OCI-M1 (cell line): Measurements from ENCODE around the gene TSEN2.
"Not testable (repeated sequence)": the region's sequence is repeated elsewhere in the genome, so short reads cannot be mapped to it uniquely, and the experiment has no call there.

Experiments used
- DNase-seq: peaks from one replicate; lab custom pipeline; 2025; lab: John Stamatoyannopoulos, UW

TSEN2 gene

DNA sequence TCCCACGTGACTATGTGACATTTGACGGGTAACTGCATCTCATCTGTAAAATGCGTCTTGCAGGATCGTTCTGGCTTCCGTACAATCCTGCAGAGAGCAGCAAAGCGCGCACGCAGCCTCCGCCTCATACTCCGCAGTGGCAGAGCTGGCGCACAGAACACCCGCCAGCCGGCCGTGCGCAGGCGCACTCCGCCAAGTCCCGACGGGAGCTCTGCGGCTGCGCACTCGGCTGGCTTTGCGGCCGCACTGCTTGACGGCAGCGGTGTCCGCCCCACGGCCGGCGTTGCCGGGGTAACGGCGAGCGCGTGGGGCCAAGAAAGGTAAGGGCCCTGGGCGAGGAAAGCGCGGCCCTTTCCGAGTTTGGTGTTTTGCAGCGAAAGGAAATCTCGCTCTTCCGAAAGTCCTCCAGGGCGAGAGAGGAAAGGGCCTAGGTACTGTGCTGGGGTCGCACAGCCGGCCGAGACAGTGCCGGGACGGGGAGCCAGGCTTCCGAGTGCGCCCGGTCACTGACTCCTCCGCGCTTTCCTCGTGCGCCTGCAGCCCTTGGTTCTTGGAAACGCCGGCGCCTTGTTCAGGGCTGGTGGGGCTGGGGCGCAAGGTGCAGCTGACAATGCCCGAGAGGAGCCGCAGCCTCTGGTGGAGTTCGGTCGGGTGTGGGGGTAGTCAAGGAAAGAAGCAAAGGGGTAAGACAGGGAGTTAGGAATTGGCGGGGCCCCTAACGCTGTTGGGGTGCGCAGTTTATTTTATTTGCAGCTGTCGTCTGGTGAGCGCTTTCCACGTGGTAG, at the start of gene TSEN2:
Gene TSEN2 (plus strand): TSS at position 283 of the 785 bp plus-strand sequence. CDS start 5,321 bp downstream, outside the sequence.
- peak; percentile 98 for DNase-seq

DNA sequence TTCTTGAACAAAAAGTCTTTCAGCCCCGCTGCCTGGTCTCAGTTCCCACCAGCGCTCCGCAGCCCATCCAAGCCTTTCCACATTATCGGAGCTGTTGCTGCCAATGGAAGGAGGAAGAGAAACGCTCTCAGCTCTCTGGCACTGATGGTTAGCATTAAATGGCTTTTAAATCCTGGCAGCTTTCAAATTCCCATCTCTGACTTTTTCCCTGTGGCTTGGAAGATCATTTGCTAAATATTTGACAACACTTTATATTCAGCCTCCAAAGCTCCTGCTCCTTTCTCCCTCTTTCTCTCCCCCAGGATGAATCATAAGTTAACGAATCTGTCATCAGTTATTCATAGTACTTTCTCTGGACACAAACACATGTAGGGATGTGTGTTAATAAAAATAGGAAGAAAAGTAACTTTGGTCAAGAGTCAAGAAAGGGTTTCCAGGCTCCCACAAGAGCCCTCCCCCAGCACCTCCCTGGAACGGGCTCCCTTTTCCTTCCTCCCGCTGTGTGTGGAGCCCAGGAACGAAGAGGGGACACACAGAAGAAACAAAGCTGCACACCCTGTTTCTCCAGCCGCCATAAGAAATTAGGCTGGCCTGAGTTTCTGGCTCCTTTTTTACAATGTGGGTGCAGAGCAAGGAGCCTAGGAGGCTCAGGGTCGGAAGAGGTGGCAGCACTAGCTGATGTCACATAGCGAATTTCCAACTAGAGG, 47.6 kb upstream of the TSEN2 start:
- no peak for DNase-seq

DNA sequence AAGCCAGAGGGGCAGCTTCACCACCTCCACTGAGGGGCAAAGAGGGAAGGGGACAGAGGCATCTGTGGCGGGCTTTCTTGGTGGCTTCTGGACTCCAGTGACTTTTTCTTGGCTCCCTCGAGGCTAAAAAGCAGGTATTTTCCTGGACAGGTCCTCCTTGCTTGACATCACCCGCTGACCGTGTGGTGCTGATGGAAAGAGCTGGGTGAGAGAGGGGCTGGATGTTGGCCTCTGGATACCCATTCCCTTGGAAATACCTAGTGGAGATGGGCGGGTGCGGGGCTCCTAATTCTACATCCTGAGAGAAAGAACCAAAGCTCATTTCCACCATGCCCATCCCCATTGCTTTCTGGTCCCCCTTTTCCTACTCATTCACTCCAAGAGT, 47.1 kb upstream of the TSEN2 start:
- DNase-seq = no peak

DNA sequence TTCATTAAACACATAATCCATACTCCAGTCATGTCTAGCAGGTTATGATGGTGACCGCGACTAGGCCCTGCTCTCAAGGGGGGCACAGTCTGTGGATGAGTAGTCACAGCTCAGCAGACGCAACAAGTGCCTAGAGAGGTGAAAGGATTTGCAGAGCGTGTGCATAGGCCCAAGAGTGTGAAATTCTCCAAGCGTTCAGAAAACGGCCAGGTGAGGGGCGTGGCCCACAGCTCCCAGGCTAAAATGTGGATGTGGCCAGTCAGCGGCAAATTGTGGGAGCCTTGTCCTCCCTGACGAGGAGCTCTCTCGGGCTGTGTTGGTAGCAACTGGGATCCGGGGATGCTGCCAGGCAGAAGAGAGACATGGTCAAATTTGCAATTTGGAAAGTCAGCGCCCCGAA, 46.4 kb upstream of the TSEN2 start:
- DNase-seq = no peak

DNA sequence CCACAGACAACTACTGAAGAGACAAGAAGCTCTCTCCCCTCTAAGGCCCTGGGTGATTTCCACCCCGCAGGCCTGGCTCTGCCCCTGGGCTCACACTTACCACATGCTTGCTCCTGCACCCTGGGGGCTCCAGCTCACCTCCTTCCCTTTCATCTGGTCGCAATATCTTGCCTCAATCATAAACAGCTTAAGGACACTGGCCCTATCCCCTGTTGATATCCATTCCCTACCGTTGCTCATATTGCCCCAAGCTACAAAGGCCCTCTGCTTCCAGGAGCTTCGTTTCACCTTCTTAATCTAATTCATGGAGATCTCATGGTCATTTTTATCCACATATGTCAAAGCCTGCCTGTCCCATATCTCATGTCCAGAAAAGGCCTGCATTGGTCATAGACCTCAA, 46.0 kb upstream of the TSEN2 start:
- DNase-seq = no peak

DNA sequence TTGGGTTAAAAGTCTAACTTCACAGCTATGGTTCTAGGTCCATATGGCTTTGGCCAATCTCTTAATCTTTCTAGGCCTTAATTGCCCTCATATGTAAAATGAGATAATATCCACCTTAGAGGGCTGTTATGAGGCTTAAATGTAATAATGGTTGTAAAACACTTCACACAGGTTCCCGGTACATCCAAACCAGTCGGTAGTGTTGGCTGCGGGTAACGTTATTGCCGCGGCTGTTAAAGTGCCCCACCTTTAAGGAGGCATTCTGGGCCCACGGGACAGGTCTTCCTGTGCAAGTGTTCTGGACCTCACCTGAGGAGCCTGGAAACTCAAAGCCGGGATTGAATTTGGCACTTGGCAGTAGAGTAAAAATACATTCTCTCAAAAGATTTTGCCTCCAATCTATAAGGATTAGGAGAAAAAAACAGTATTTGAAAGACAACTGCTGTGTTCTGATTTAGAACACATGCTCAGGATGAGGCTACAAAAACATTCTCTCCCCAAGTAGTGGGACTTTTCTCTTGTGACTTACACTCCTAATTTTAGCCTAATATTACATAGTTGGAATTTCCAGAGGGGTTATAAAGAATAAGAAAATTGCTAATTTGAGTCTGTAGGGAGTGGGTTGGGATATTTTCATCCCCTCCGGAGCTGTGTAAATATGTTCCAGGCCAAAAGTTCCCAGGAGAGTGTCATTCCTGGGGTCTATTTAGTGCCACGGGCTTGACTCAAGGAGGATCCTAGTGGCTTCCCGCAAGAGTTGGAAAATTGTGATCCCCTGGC, 44.9 kb upstream of the TSEN2 start:
- no peak for DNase-seq

DNA sequence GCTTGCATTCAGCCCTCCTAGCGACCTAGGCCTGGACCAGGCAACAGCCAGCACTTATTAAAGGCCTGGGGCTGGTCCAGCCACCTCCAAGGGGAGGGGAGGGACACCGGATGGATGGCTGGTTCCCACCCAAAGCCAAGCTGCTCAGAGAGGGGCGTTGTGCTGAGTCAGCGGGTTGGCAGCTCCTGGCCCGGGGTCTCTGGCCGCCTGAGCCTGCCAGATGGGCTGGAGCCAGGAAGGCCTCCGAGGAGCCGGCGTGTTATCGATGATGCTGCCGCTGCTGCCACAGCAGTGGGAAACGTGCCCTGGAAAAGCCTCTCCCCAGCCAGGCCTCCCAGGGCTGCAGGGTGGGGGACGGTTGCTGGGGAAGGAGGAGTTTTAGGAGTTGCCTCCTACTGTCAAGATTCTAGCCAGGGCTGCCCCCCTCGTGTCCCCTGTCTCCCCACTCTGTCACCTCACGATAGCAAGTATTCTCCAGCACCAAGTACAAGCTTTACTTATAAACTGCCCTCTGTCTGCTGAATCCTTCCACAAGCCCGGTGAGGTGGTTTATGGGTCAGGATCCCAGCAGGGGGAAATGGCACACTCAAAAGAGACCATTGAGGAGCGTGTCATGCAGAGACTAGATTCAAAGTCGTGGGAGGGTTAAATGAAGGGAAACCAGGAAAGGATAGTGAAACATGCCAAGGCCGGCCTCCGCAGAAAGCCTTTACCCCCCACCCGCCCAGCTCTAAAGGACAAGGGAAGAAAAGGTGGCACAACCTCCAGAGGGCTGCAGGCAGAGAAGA, 43.2 kb upstream of the TSEN2 start:
- no peak for DNase-seq

DNA sequence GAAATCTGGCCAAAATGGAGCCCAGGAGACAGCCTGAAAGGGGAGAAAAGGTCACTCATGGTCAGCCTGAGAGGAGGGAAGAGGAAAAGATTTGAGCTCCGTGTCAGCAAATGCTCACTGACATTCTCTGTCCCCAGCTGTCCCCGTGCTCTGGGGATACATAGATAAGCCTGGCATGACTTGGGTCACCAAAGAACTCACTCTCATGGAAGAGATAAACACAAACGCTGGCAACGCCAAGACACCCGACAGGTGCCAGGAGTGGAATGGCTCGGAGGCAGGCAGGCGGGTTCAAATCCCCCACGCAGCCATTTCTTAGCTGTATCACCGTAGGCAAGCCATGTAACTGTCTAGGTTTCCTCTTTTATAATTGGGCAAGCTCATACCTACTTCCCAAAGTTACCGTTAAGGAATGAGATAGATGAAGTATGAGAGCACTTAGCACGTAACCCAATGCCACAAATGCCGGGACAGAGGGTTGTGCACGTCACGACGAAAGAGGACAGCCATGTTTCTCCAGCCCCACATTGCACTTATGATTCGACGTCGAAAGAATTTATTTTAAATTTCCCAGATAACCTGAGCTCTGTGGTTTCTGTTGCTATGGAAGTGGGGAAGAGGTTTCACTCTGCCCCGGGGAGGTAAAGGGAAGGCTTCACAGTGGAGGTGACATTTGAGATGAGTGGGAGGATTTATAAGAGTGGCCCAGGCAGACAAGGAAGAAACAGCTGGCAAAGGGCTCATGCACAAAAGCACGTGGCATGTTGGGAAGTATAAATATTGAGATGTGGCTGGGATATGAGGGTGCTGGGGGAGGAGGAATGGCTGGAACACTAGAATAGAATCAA, 41.4 kb upstream of the TSEN2 start:
- DNase-seq = no peak

DNA sequence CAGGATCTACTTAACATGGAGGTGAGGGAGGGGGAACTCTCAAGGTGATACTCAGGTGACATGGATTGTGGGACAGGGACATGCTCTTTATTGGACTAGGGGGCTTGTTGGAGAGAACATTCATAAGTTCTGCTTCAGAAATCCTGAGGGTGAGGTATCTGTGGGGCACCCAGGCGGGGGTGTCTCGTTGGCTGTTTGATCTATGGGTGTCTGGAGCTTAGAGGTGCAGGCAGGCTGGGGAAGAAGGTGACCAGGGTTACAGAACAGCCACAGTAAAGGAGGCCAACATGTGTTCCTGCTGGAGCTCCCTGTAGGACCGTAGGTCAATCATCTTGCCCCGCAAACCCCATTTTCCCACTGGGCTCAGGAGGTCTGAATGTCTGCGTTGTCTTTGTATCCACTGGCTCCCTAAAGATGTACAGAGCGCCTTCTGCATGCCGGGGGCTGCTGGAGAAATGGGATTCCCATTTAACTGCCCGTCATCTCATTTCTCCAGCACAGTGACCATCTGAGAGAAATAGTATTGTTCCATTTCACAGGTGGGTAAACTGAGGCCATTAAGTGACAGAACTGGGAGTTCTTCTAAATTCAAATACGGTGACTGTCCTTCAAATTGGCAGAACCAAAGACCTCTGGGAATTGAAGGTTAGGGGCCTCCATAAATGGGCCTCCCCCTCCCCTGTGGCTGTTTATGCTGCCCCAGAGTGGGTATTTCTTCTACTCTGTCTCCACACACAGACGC, 40.3 kb upstream of the TSEN2 start:
- DNase-seq = no peak

DNA sequence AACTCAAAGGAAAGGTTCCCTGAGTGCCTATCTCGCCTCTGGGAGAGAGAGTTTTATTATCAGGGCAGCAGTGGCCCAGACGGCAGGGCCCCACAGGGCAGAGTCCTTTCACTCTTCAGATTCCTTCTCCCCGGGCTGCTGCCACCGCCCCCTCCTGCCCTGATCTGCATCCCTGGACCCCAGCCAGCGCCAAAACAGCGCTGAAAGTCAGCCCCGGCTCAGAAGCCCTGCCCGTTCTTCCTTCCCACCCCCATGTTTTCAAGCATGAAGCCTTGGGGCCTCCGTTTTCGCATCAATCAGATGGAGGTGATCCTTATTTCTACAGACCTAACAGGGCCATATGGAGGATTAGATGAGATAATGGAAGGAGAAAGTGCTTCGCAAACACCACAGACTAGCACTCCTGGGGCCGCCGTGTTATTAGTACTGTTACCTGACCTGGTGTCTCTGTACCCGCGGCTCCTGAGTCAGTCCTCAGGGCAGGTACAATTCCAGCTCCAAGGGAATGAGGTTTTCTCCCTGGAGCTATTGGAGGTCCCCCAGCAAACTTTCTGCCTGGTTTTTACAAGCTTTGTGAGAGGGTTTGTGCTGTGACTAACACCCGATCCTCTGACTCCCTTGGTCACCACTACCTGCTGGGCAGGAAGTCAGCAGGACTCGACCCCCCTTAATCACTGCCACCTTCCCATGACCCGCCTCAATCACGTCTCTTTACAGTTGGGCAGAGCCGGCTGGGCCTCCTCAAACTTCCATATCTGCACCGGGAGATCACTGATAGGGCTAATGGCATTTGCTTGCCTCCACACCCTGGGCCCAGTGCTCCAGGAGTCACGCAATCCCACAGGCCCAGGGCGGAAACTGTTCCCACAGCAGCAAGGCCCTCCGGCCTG, 39.5 kb upstream of the TSEN2 start:
- peak; percentile 9 for DNase-seq

DNA sequence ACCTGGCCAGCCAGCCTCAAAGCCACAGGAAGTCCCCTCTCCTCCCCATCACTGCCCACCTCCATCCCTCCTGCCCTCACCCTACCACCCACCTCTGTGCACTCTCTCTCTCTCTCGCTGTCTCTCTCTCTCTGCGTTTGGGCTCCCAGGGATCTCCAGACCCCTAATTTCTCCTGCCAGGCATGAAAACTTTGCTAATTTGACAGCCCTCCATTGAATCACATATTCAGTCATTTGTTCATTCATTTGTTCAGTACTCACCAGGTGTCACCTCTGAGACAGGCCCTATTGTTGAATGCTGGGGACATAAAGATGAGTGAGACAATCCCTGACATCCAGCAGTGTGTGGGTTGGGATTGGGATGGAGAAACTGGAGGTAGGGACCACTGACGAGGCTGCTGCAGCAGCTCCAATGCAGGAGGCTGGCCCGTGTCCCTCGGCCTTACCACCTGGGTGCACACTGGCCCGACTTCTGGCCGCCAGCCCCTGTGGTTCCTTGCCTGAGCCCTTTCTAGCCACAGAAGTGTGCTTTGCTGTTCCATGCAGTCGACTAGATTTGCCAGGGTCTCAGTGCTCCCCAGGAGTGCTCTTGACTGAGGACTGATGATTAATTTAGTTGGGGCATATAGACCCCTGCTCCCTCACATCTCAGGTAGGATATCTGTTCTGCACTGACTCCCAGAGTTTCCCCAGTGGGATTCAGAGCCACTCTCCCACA, 38.6 kb upstream of the TSEN2 start:
- no peak for DNase-seq

DNA sequence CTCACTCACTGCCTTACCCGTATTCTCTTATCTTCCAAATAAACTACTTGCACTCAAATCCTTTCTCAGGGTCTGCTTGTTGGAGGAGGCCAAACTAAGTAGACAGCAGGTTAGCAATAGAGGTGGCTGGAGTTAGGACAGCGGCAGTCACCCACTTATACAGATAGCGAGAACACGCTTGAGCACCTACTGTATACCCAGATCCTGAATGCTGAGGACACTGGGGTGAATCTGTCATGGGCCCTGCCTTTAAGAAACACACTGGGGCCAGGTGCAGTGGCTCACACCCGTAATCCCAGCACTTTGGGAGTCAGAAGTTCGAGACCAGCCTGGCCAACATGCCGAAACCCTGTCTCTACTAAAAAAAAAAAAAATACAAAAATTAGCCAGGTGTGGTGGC, 38.0 kb upstream of the TSEN2 start:
- DNase-seq = no peak

DNA sequence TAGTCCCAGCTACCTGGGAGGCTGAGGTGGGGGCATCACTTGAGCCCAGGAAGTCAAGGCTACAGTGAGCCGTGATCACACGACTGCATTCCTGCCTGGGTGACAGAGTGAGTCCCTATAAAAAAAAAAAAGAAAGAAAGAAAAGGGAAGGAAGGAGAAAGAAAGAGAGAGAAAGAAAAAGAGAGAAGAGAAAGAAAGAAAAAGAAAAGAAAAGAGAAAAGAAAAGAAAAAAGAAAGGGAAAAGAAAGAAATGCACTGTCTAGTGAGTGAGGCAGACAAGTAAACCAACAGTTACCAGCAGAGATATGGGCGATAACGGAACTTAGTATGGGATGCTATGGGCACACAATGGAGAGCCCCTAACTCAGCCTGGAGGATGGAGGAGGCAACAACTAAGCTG, 37.2 kb upstream of the TSEN2 start:
- no peak for DNase-seq

DNA sequence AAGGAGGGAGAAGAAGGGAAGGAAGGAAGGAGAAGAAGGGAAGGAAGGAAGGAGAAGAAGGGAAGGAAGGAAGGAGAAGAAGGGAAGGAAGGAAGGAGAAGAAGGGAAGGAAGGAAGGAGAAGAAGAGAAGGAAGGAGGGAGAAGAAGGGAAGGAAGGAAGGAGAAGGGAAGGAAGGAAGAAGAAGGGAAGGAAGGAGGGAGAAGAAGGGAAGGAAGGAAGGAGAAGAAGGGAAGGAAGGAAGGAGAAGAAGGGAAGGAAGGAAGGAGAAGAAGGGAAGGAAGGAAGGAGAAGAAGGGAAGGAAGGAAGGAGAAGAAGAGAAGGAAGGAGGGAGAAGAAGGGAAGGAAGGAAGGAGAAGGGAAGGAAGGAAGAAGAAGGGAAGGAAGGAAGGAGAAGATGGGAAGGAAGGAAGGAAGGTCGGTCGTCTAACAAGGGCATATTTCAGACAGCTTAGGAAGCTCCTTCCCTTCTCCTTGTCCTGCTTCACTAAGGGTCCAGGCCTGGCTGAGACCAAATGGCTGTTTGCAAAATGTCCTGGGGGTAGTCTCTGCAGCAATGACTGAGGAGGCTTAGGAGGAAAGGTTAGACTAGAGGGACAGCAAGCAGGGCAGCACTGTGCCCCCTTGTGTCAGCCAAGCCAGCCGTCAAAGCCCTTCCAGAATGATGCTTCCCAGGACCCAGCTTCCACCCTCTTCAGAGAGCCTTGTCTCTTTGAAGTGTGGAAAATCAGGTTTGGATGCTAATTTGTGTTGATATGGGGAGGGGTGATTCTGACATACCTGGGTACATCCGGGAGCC, 35.7 kb upstream of the TSEN2 start:
- DNase-seq = not testable (repeated sequence)

DNA sequence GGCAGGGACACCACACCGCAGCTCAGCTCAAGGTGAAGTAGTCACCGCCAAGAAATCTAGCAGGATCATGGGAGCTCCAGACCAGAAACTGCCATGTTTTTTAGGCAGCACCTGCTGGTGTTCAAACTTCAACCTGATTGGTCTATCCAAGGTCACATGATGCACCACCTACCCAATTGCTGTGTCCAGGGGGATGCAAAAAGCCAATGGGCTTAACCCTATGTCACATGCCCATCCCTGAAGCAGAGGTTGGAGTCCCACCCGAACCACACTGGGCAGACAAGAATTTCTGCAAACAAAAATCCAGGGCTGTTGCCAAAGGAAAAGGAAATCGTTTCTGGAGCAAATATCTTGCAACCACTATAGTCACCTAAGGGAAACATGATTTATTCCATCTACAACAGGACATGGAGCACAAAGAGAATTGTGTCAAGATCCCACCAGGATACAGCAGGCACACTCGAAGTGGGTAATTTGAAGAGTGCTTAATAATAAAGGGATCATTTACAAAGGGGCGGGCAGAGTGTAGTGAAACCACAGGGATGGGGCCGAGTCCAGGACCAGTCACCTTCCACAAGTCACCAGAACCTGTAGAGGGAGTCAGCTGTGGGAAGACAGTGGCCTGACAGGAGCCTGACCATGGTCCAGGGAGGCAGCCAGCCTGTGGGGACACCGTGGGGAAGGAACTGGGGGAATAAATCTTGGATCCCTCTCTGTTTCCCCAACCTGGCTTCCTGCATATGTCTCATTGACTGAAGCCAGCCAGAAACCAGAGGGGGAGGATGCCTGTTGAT, 34.2 kb upstream of the TSEN2 start:
- no peak for DNase-seq

DNA sequence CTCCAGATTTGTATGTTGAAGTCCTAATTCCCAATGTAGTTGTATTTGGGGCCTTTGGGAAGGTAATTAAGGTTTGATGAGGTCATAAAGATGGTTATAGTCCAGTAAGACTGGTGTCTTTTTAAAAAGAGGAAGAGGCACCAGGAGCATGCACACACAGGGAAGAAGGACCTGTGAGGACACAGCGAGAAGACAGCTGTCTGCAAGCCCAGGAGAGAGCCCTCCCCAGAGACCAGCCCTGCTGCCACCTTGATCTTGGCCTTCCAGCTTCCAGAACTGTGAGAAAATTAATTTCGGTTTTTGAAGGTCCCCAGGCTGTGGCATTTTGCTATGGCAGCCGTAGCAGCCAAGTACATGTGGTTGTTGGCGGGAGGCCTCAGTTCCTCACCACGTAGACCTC, 32.8 kb upstream of the TSEN2 start:
- no peak for DNase-seq

DNA sequence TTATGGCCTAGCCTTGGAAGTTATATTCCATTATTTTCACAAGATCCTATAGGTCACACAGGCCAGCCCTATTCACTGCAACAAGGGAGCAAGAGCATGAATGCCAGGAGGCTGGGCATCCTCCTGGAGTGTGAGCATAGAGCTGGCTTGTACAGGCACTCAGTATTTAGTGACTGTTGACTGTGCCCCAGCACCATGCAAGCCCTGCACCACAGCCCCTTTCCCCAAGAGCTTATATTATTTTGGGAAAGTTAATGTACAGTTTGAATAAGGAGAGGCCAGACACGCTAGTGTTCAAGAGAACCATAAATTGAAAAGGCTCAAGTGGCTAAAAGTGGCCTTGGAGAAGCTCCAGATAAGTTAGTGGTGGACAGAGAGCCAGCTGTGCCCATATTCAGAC, 32.3 kb upstream of the TSEN2 start:
- DNase-seq = no peak
